SIG-M5 treated with dmso at 0.1 percent for 504 hours (cell line): ENCODE measurements around the gene ZNF687.

Source experiments
- DNase-seq: peaks from one replicate; lab custom pipeline; 2025; ENCODE audit not compliant: unreplicated experiment; lab: John Stamatoyannopoulos, UW

Gene ZNF687

GRCh38 chr1:151312411-151312810 lies 30.3 kb downstream of the ZNF687 start:
- no peak for DNase-seq

GRCh38 chr1:151312826-151313225 lies 30.7 kb downstream of the ZNF687 start:
- no peak for DNase-seq

- no peak for DNase-seq
Observed at GRCh38 chr1:151313501-151313900, 31.4 kb downstream of the ZNF687 start.

- no peak for DNase-seq
Observed at GRCh38 chr1:151314137-151314875, 32.2 kb downstream of the ZNF687 start.

- DNase-seq: no peak
Observed at GRCh38 chr1:151315565-151316235, 33.6 kb downstream of the ZNF687 start.

- DNase-seq: no peak
Observed at GRCh38 chr1:151318975-151319374, 36.9 kb downstream of the ZNF687 start.

GRCh38 chr1:151324390-151324930 lies 42.4 kb downstream of the ZNF687 start:
- DNase-seq: peak; percentile 26

- DNase-seq: no peak
Observed at GRCh38 chr1:151325231-151325630, 43.1 kb downstream of the ZNF687 start.

- no peak for DNase-seq
Observed at GRCh38 chr1:151325646-151326429, 43.7 kb downstream of the ZNF687 start.

GRCh38 chr1:151326619-151327222 lies 44.6 kb downstream of the ZNF687 start:
- DNase-seq: peak; percentile 84

- DNase-seq: peak; percentile 100
Observed at GRCh38 chr1:151327223-151327902, 45.3 kb downstream of the ZNF687 start, which contains the start of gene PI4KB. TSS of gene PI4KB (minus strand) at chr1:151327416. CDS start at chr1:151316481, 10,935 bp downstream.

- DNase-seq: no peak
Observed at GRCh38 chr1:151327903-151328674, 46.0 kb downstream of the ZNF687 start.

- no peak for DNase-seq
Observed at GRCh38 chr1:151334822-151335221, 52.7 kb downstream of the ZNF687 start.

- no peak for DNase-seq
Observed at GRCh38 chr1:151336556-151336955, 54.5 kb downstream of the ZNF687 start.

- peak; percentile 96 for DNase-seq
Observed at GRCh38 chr1:151340870-151341754, 59.0 kb downstream of the ZNF687 start.
